ENCODE measurements around the gene HDAC11. TPM values are rescaled to one million over a fixed set of nuclear protein-coding genes. Genes with fewer than 3 reads are reported as not detected.
"Not testable (repeated sequence)": the region's sequence is repeated elsewhere in the genome, so short reads cannot be mapped to it uniquely, and the experiment has no call there.

The HDAC11 gene
- 10 to 100 TPM; 16.5 to 24.8 (median 21.2) TPM for total RNA-seq
- 10 to 100 TPM in 2 of 3 donors, 1 to 10 TPM in 1; 9.2 to 29.6 (median 22.3) TPM for polyA plus RNA-seq
- long read RNA-seq, donor 1, transcript HDAC11-201 (10 exons, 2,960 nt): major isoform, 21 of 42 reads
- long read RNA-seq, donor 1, partial matches to known transcripts: 4 of 42 reads
- long read RNA-seq, donor 1, other reads (novel, unspliced or antisense): 12 of 42 reads
- long read RNA-seq, donor 2, transcript HDAC11-201 (10 exons, 2,960 nt): major isoform, 80 of 155 reads
- long read RNA-seq, donor 2, transcript HDAC11-213 (9 exons, 2,766 nt): minor isoform, 19 of 155 reads
- long read RNA-seq, donor 2, partial matches to known transcripts: 7 of 155 reads
- long read RNA-seq, donor 2, other reads (novel, unspliced or antisense): 45 of 155 reads

DNA sequence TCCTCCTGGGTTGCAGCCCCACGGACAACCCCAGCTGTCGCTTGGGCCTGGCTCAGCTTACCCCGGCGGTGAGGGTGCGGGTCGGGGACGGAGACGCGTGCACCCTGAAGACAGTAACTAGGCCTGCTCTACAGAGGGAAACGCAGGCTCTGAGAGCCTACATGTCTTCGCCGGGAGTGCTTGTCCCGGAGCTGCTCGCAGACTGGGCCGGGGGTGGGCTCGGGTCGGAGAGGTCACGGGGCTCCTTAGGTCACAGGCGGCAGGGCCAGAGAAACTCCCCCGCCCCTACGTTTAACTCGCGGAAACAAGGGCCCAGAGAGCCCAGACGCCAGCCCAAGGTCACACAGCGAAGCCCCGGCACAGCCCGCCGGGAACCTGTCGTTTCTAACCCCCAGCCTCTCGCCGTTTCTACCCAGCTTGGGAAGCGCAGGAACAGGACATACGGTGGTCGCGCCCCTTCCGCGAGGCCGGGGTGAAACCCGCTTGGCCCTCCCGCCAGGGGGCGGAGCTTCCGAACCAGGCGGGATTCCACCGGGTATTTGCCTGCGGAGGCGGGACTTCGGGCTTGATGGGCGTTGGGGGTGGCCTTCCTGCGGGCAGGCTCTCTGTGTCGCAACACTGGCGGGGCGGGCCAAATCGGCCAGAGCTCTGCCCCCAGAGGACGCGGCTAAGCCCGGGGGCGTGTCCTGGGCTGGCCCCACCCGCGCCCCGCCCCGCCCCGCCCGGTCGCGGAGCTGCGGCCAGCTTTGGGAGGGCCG is at the start of gene HDAC11:
HDAC11 (plus strand) TSS at position 725 of the 758 bp plus-strand sequence. CDS start 42 bp downstream, outside the sequence.
- Histone ChIP-seq H3K4me3 (peak within 1 kb of the TSS; percentile 88), H3K36me3 (ENCODE audit: insufficient read depth in 1 of 2, low read depth in 1 of 2) (peaks cover 0 to 4% of the 10 kb centered on the region in 2 donors), H3K27me3 (ENCODE audit: insufficient read depth in 3 of 3, low read length in 2 of 3) (no peaks in the 10 kb centered on the region), H3K27ac (peak within 1 kb of the TSS; percentile 95), H3K9me3 (no peaks in the 10 kb centered on the region), H3K4me1 (peaks cover 42% of the 10 kb centered on the region)
- DNase-seq: peak; percentile 99 to 100
- WGBS, 3 donors: 0 to 1% (median 1%) methylated on average over 40 to 67 of the region's 67 CpGs
- intact Hi-C loops (cut with DNase I): no loop called here
- TF ChIP-seq, protein P1, sequence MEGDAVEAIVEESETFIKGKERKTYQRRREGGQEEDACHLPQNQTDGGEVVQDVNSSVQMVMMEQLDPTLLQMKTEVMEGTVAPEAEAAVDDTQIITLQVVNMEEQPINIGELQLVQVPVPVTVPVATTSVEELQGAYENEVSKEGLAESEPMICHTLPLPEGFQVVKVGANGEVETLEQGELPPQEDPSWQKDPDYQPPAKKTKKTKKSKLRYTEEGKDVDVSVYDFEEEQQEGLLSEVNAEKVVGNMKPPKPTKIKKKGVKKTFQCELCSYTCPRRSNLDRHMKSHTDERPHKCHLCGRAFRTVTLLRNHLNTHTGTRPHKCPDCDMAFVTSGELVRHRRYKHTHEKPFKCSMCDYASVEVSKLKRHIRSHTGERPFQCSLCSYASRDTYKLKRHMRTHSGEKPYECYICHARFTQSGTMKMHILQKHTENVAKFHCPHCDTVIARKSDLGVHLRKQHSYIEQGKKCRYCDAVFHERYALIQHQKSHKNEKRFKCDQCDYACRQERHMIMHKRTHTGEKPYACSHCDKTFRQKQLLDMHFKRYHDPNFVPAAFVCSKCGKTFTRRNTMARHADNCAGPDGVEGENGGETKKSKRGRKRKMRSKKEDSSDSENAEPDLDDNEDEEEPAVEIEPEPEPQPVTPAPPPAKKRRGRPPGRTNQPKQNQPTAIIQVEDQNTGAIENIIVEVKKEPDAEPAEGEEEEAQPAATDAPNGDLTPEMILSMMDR (IDR thresholded peaks at IDR 0.05): peak; percentile 25
- peak; percentile 94 to 97 (median 95) for ATAC-seq

DNA sequence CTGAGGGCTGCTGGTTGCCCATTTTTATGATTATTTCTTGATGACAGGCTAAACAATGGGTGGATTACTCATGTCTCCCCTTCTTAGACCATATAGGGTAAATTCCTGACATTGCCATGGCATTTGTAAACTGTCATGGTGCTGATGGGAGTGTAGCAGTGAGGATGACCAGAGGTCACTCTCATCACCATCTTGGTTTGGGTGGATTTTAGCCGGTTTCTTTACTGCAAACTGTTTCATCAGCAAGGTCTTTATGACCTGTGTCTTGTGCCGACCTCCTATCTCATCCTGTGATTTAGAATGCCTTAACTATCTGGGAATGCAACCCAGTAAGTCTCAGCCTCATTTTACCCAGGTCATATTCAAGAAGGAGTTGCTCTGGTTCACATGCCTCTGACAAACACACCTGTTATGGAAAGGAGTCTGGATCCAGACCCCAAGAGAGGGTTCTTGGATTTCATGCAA is 49.7 kb upstream of the HDAC11 start:
- peak overlapping the region; percentile 67 for H3K27ac ChIP-seq

DNA sequence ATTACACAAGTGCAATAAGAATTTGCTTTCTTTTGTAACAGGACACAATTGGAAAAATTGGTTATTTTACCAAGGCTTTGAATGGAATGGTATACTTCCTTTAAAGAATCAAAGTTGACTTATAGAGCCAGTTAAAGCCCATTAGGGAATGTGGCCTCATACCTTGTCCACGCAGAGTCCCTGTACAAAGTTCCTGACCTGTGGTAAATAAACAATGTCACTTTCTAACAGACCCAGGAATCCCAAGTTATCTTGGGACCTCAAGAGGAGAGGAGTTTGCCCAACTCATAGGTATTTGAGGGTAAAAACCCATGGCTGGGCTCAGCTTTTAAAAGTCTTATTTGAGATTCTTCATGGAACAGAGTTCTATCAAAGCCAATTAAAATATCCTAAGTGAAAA is 48.0 kb upstream of the HDAC11 start:
- no peaks in the 10 kb centered on the region for H3K9me3 ChIP-seq
- WGBS, 3 donors: 55 to 68% (median 63%) methylated on average over 1 of the region's 1 CpG
- ATAC-seq: no peak
- H3K4me3 ChIP-seq: no peak overlapping the region
- no peaks in the 10 kb centered on the region for H3K36me3 ChIP-seq (ENCODE audit: insufficient read depth in 1 of 2, low read depth in 1 of 2)
- H3K4me1 ChIP-seq: peaks cover 8% of the 10 kb centered on the region
- no peak for DNase-seq
- H3K27ac ChIP-seq: peak overlapping the region; percentile 20
- H3K27me3 ChIP-seq (ENCODE audit: insufficient read depth in 3 of 3, low read length in 2 of 3): no peaks in the 10 kb centered on the region
- intact Hi-C loops (cut with DNase I): no loop called here
- TF ChIP-seq, protein P1 (IDR thresholded peaks at IDR 0.05): no peak

More for the DNA sequence above, 49.7 kb upstream of the HDAC11 start:
- DNase-seq; H3K27me3 ChIP-seq (ENCODE audit: insufficient read depth in 3 of 3, low read length in 2 of 3); H3K4me3 ChIP-seq; H3K9me3 ChIP-seq; H3K4me1 ChIP-seq; ATAC-seq; H3K36me3 ChIP-seq (ENCODE audit: insufficient read depth in 1 of 2, low read depth in 1 of 2); intact Hi-C loops (cut with DNase I): not testable (repeated sequence)
- WGBS, 3 donors: 73 to 89% (median 82%) methylated on average over 2 of the region's 2 CpGs

DNA sequence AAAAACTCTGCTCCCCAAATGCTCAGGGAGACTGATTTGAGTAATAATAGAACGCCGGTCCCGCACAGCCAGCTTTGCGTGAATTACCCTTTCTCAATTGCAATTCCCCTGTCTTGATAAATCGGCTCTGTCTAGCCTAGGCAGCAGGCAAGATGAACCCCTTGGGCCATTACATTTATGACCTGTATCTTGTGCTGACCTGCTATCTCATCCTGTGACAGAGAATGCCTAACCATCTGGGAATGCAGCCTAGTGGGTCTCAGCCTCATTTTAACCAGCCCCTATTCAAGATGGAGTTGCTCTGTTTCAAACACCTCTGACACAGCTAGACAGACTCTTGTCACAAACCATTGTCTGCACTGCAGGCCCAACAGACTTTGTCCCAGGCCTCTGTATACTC is 46.2 kb upstream of the HDAC11 start:
- Histone ChIP-seq H3K4me1 (peaks cover 8% of the 10 kb centered on the region), H3K27ac (no peak overlapping the region), H3K36me3 (ENCODE audit: insufficient read depth in 1 of 2, low read depth in 1 of 2) (no peaks in the 10 kb centered on the region), H3K4me3 (no peak overlapping the region), H3K27me3 (ENCODE audit: insufficient read depth in 3 of 3, low read length in 2 of 3) (no peaks in the 10 kb centered on the region), H3K9me3 (no peaks in the 10 kb centered on the region)
- TF ChIP-seq, protein P1 (IDR thresholded peaks at IDR 0.05): no peak
- 63 to 80% (median 79%) methylated on average over 5 of the region's 5 CpGs for WGBS, 3 donors
- intact Hi-C loops (cut with DNase I): no loop called here
- DNase-seq (no peak), ATAC-seq (no peak)

DNA sequence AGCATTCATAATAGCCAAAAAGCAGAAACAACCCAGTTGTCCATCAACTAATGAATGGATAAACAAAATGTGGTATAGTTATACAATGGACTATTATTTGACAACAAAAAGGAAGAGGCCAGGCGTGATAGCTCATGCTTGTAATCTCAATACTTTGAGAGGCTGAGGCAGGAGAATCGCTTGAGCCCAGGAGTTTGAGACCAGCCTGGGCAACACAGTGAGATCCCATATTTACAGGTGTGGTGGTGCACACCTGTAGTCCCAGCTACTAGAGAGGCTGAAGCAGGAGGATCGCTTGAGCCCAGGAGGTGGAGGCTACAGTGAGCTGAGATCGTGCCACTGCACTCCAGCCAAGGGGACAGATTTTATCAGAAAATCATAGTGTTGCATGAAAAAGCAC is 43.9 kb upstream of the HDAC11 start:
- H3K4me3 ChIP-seq; H3K9me3 ChIP-seq; intact Hi-C loops (cut with DNase I); DNase-seq; H3K27ac ChIP-seq; H3K27me3 ChIP-seq (ENCODE audit: insufficient read depth in 3 of 3, low read length in 2 of 3); H3K36me3 ChIP-seq (ENCODE audit: insufficient read depth in 1 of 2, low read depth in 1 of 2); ATAC-seq; H3K4me1 ChIP-seq: not testable (repeated sequence)
- 87 to 89% (median 88%) methylated on average over 4 of the region's 4 CpGs for WGBS, 3 donors

All from psoas muscle (tissue), 8 donors.